ENCODE data around the gene SPINT1. TPM values are rescaled to one million over a fixed set of nuclear protein-coding genes. Genes with fewer than 3 reads are reported as not detected.

Gene SPINT1
- total and polyA plus RNA-seq, 2 donors (not counting 1 experiment from before 2014, with no cell fraction given): 14.4 to 21.3 TPM

DNA sequence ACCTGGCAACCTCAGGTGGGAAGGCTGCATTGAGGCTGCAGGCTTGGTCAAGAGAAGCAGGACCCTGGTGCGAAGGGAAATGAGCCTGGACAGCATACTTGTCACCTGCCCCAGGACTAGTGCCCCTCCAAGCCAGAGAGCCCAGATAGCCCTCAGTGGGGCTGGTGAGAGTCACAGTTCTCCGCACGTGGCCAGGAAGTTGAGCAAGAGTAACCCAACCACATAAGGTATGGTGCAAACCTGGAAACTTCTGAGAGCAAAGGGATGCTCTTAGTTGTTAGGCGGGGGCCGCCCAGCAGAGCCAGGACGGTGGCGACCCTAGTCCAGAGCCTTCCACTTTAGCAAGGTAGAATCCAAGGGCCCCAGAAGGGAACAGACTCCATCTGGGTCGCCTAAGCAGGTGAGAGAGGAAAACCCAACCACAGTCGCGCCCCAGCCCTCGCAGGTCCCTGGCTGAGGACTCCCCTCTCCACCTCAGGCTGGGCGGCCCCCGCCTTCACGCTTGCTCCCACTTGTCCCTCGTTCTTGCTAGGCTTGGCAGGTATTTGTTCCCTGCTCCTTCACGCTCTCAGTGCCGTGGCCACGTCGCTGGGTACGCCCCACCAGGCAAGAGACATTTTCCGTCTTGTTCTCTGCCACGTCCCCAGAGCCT, 49.3 kb downstream of the SPINT1 start:
- Histone ChIP-seq H3K4me2 (replicated peaks; ENCODE audit: low read depth, low read length, poor library complexity, severe bottlenecking) (peak overlapping the region; percentile 86), H3K27ac (ENCODE audit: low read length in 2 of 2) (no peak overlapping the region), H3K79me2 (ENCODE audit: control insufficient read depth, insufficient read depth, low read length) (peaks cover 23% of the 10 kb centered on the region), H3K9me3 (ENCODE audit: control extremely low read depth in 1 of 3, control insufficient read depth in 2 of 3, insufficient read depth in 1 of 3, low read length in 2 of 3) (no peaks in the 10 kb centered on the region), H3K9ac (ENCODE audit: low read length) (no peak overlapping the region), H2AFZ (ENCODE audit: insufficient read depth, low read depth, low read length, poor library complexity, severe bottlenecking) (peak overlapping the region; percentile 98), H3K27me3 (replicated peaks in 1 of 4; ENCODE audit: control extremely low read depth in 1 of 4, control insufficient read depth in 3 of 4, insufficient read depth in 4 of 4, low read length in 3 of 4) (no peaks in the 10 kb centered on the region), H3K4me1 (ENCODE audit: control insufficient read depth in 2 of 2, insufficient read depth in 2 of 2, low read length in 2 of 2) (peaks cover 18 to 19% of the 10 kb centered on the region in 2 donors), H3K4me3 (ENCODE audit: control extremely low read depth in 1 of 5, extremely low read depth in 1 of 5, insufficient read depth in 1 of 5, low read depth in 2 of 5, low read length in 4 of 5) (no peak overlapping the region), H4K20me1 (ENCODE audit: control insufficient read depth, insufficient read depth, low read length, poor library complexity, severe bottlenecking) (peaks cover 10% of the 10 kb centered on the region), H3K36me3 (replicated peaks in 1 of 2; ENCODE audit: control extremely low read depth in 1 of 2, control insufficient read depth in 1 of 2, extremely low read depth in 1 of 2, insufficient read depth in 2 of 2, low read length in 1 of 2) (peaks cover 2 to 6% of the 10 kb centered on the region in 2 experiments)
- POLR2A ChIA-PET: interaction anchor here (1.8 kb wide), 1 partner anchor 35 kb away, joined by 9 read pairs; no protein-coding TSS in a partner anchor
- ATAC-seq (ENCODE audit: low read depth) (no peak), DNase-seq (no peak)
- Mint-ChIP-seq H3K4me3 (peak overlapping the region; percentile 53), H3K9me3 (ENCODE audit: insufficient read depth) (no peaks in the 10 kb centered on the region), H3K27ac (peak overlapping the region; percentile 94), H3K4me1 (peaks cover 28% of the 10 kb centered on the region), H3K27me3 (no peaks in the 10 kb centered on the region)
- TF ChIP-seq, protein P1, sequence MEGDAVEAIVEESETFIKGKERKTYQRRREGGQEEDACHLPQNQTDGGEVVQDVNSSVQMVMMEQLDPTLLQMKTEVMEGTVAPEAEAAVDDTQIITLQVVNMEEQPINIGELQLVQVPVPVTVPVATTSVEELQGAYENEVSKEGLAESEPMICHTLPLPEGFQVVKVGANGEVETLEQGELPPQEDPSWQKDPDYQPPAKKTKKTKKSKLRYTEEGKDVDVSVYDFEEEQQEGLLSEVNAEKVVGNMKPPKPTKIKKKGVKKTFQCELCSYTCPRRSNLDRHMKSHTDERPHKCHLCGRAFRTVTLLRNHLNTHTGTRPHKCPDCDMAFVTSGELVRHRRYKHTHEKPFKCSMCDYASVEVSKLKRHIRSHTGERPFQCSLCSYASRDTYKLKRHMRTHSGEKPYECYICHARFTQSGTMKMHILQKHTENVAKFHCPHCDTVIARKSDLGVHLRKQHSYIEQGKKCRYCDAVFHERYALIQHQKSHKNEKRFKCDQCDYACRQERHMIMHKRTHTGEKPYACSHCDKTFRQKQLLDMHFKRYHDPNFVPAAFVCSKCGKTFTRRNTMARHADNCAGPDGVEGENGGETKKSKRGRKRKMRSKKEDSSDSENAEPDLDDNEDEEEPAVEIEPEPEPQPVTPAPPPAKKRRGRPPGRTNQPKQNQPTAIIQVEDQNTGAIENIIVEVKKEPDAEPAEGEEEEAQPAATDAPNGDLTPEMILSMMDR (IDR thresholded peaks at IDR 0.05): no peak
- TF ChIP-seq EZH2 (IDR thresholded peaks at IDR 0.05; ENCODE audit: borderline replicate concordance, insufficient read depth, low read depth, low read length, poor library complexity, severe bottlenecking): no peak
- intact Hi-C loops (cut with micrococcal nuclease): loop anchor here (5.0 kb wide), 1 partner anchor 326 kb away; the partner anchor contains the start of genes CCDC32 and RPUSD2
- CTCF ChIA-PET: interaction anchor here (1.0 to 9.8 kb wide), 16 partner anchors 12 to 337 kb away, joined by 3 to 189 read pairs (median 8); partner anchors contain the start of genes C15orf62, EXD1, RAD51 and RHOV
- 90% methylated on average over 21 of the region's 22 CpGs for WGBS (ENCODE audit: insufficient coverage)
